BJ (cell line): ENCODE results near the gene RTF1. TPM values are rescaled to one million over a fixed set of nuclear protein-coding genes. Genes with fewer than 3 reads are reported as not detected.

Experiments used
- CTCF ChIA-PET: fragments of 350-600 bp; formaldehyde crosslinking; extraction: SDS; loops from one replicate; lab custom pipeline; 2021; ENCODE audit warnings: antibody characterized with exemption, inconsistent platforms; lab: Yijun Ruan, JAX
- POLR2A ChIA-PET: fragments of 300-600 bp; sonication (Branson Sonifier 250); formaldehyde crosslinking; extraction: SDS; loops from one replicate; lab custom pipeline; 2021; ENCODE audit warnings: antibody characterized with exemption; lab: Charles Lee
- DNase-seq: peaks from one replicate; pipeline ENCODE4 v3.0.0-alpha.2; 2011; ENCODE audit warnings: low read depth
- H3K27me3 ChIP-seq: 2 replicates; pipeline ENCODE4 v1.6.0; 2011; ENCODE audit warnings: low read length; ENCODE audit not compliant: control insufficient read depth, insufficient read depth
- H3K36me3 ChIP-seq: 2 replicates; pipeline ENCODE4 v1.5.1; 2011; ENCODE audit warnings: low read length; ENCODE audit not compliant: control insufficient read depth, insufficient read depth
- H3K4me3 ChIP-seq: 2 replicates; pipeline ENCODE4 v1.5.1; 2011; ENCODE audit warnings: low read depth, mild to moderate bottlenecking, control low read depth, low read length
- polyA plus RNA-seq: library from polyadenylated mRNA; depleted of rRNA; stranded (reverse); fragments of >200 nt; gene quantifications from 2 replicates; pipeline ENCODE4 v1.2.3, GENCODE V29; 2011
- TF ChIP-seq, protein P1 (sequence below): IDR thresholded peaks from 2 replicates; pipeline ENCODE4 v1.5.1; 2011; ENCODE audit warnings: low read depth, mild to moderate bottlenecking, control low read depth, inconsistent platforms, low read length, moderate library complexity; ENCODE audit not compliant: insufficient read depth

Gene RTF1
- polyA plus RNA-seq, 1 experiment: 22.6 TPM

- TF ChIP-seq, protein P1, sequence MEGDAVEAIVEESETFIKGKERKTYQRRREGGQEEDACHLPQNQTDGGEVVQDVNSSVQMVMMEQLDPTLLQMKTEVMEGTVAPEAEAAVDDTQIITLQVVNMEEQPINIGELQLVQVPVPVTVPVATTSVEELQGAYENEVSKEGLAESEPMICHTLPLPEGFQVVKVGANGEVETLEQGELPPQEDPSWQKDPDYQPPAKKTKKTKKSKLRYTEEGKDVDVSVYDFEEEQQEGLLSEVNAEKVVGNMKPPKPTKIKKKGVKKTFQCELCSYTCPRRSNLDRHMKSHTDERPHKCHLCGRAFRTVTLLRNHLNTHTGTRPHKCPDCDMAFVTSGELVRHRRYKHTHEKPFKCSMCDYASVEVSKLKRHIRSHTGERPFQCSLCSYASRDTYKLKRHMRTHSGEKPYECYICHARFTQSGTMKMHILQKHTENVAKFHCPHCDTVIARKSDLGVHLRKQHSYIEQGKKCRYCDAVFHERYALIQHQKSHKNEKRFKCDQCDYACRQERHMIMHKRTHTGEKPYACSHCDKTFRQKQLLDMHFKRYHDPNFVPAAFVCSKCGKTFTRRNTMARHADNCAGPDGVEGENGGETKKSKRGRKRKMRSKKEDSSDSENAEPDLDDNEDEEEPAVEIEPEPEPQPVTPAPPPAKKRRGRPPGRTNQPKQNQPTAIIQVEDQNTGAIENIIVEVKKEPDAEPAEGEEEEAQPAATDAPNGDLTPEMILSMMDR: no peak
- peaks cover 18% of the 10 kb centered on the region for H3K27me3 ChIP-seq
- CTCF ChIA-PET: no interaction called here
- no peak overlapping the region for H3K4me3 ChIP-seq
- DNase-seq: no peak
- POLR2A ChIA-PET: no interaction called here
- H3K36me3 ChIP-seq: no peaks in the 10 kb centered on the region
Observed at GRCh38 chr15:41511899-41512369, 95.0 kb downstream of the RTF1 start.

DNA sequence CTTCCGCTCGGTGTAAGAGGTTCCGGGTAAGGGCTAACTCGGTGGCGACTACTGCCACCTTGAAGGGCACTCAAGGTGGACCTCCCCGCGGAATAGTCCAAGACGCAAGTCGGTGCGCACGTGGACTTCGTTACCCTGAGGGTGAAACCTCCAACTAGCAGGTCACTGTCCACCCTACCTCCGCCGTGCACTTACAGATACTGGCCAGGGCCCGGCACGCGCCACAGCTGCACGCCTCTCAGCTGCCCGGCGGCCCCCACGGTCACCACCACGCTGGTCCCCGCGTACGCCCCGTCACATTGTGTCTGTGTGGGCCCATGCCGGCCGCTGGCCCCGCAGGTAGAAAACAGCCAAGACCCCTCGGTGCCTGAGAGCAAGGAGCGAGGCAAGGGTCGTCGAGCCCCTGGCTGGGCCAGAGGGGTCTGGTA is 95.6 kb downstream of the RTF1 start:
- Histone ChIP-seq H3K36me3 (0 out of 2 replicates have a peak, but pooled peaks cover 1% of the 10 kb centered on the region), H3K27me3 (peaks cover 18% of the 10 kb centered on the region), H3K4me3 (no peak overlapping the region; the same call in 1 of the 2 replicates)
- CTCF ChIA-PET: interaction anchor here (1.1 kb wide), 1 partner anchor 10 kb away, joined by 4 read pairs; no protein-coding TSS in a partner anchor
- TF ChIP-seq, protein P1: no peak
- no peak for DNase-seq
- POLR2A ChIA-PET: no interaction called here

- DNase-seq: no peak
- Histone ChIP-seq H3K36me3 (peaks cover 3% of the 10 kb centered on the region), H3K27me3 (peaks cover 18% of the 10 kb centered on the region), H3K4me3 (peak overlapping the region; percentile 15)
- ChIA-PET CTCF (interaction anchor here (1.1 kb wide), 1 partner anchor 10 kb away, joined by 4 read pairs; no protein-coding TSS in a partner anchor), POLR2A (no interaction called here)
- TF ChIP-seq, protein P1: no peak
Observed at GRCh38 chr15:41512940-41513505, 96.1 kb downstream of the RTF1 start.

DNA sequence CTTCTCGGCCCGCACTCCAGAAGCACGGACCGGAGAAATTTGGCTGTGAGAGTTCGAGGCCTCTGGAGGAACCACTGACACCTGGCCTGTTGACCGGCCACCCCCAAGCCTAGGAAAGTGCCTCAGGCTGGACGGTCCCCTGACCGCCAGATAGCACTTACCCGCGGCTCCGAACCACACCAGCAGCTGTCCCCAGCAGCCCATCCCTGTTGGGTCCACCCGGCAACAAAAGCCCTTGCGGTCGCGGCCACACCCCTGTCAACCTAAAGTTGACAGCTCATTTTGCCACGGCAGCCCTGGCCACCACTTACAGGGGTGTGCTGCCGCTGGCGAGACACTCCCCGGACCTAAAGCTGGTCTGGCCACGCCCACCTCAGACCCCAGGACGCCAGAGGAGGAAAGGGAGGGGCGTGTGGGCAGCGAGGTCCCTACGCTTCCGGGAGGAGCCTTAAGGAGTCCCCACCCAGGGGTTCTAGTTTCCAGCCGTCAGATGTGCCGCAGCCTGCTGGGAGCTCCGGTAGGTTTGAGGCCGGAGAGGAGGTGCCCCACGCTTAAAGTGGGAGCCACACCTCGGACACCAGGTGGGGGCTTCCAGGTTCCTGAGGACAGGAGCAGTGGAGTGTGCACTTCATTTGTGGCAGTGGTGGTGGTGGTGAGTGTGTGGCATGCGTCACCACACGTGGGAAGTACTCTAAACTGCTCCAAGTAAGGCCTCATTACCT is 96.8 kb downstream of the RTF1 start, which contains the start of gene LTK:
Gene LTK, minus strand, starts transcription at position 322 of the 722 bp plus-strand sequence. Its CDS starts 118 bp downstream, at position 204.
- Histone ChIP-seq H3K36me3 (peaks cover 5% of the 10 kb centered on the region), H3K4me3 (peak within 1 kb of the TSS; percentile 15), H3K27me3 (peaks cover 18% of the 10 kb centered on the region)
- ChIA-PET POLR2A (no interaction called here), CTCF (interaction anchor here (1.1 kb wide), 1 partner anchor 9 kb away, joined by 4 read pairs; no protein-coding TSS in a partner anchor)
- no peak for DNase-seq
- TF ChIP-seq, protein P1: no peak

- H3K27me3 ChIP-seq: peaks cover 5% of the 10 kb centered on the region; the same call in 1 of the 2 replicates
- no peak overlapping the region for H3K4me3 ChIP-seq
- ChIA-PET POLR2A (no interaction called here), CTCF (interaction anchor here (1.2 to 1.5 kb wide), 3 partner anchors 9 to 52 kb away, joined by 3 read pairs; no protein-coding TSS in a partner anchor)
- H3K36me3 ChIP-seq: peaks cover 11% of the 10 kb centered on the region
- TF ChIP-seq, protein P1: no peak
- no peak for DNase-seq
Observed at GRCh38 chr15:41517895-41518449, 101.1 kb downstream of the RTF1 start.
